OCI-LY3 (cell line): ENCODE results near the gene RAB13.

Experiments
- H2AFZ ChIP-seq: fragments of 200-600, 300-600 bp; shearing (Covaris generic); 2 replicates; pipeline ENCODE4 v1.6.0; 2014; ENCODE audit warnings: antibody characterized with exemption, low read depth, low read length
- H3K27ac ChIP-seq: fragments of 200-600, 300-600 bp; sonication (generic); 2 replicates; pipeline ENCODE4 v1.5.1; 2014; ENCODE audit warnings: mild to moderate bottlenecking, low read length, moderate library complexity, mixed read lengths
- H3K27me3 ChIP-seq: fragments of 200-600, 300-600 bp; sonication (generic); 2 replicates; pipeline ENCODE4 v1.6.1; 2014; ENCODE audit warnings: low read depth, low read length, mixed read lengths
- H3K36me3 ChIP-seq: fragments of 200-600, 300-600 bp; sonication (generic); replicated peaks from 2 replicates; pipeline ENCODE3; 2014; ENCODE audit warnings: low read depth, low read length, mixed read lengths
- H3K4me1 ChIP-seq: fragments of 300-600, 200-600 bp; sonication (generic); 2 replicates; pipeline ENCODE4 v1.6.1; 2014; ENCODE audit warnings: low read length, mixed read lengths
- H3K4me2 ChIP-seq: fragments of 200-600, 300-600 bp; sonication (generic); 2 replicates; pipeline ENCODE4 v1.6.1; 2014; ENCODE audit warnings: low read length, mixed read lengths
- H3K4me3 ChIP-seq: fragments of 300-600, 200-600 bp; sonication (generic); 2 replicates; pipeline ENCODE4 v1.5.1; 2014; ENCODE audit warnings: antibody characterized with exemption, mild to moderate bottlenecking, low read length, moderate library complexity
- H3K79me2 ChIP-seq: fragments of 300-600, 200-600 bp; shearing (Covaris generic); 2 replicates; pipeline ENCODE4 v1.6.1; 2014; ENCODE audit warnings: mild to moderate bottlenecking, low read length, mixed read lengths
- H3K9ac ChIP-seq: fragments of 300-600, 200-600 bp; shearing (Covaris generic); 2 replicates; pipeline ENCODE4 v1.6.0; 2014; ENCODE audit warnings: mild to moderate bottlenecking, low read length, moderate library complexity
- H3K9me3 ChIP-seq: fragments of 200-600, 300-600 bp; shearing (Covaris generic); 2 replicates; pipeline ENCODE4 v1.6.1; 2014; ENCODE audit warnings: low read length, mixed read lengths; ENCODE audit not compliant: insufficient read depth
- H4K20me1 ChIP-seq: fragments of 200-600, 300-600 bp; sonication (generic); 2 replicates; pipeline ENCODE4 v1.6.1; 2016; ENCODE audit warnings: low read length, mixed read lengths; ENCODE audit not compliant: insufficient read depth
- CTCF ChIP-seq: fragments of 200-600, 300-600 bp; sonication (generic); IDR thresholded peaks from 2 replicates; pipeline ENCODE4 v1.5.1; 2014; ENCODE audit warnings: antibody characterized with exemption, low read length, low read depth
- EZH2phosphoT487 ChIP-seq: fragments of 200-600 bp; shearing (Covaris generic); IDR thresholded peaks from 2 replicates; pipeline ENCODE4 v1.6.1; 2018; ENCODE audit warnings: antibody characterized with exemption, mixed run types, low read depth

Gene RAB13

GRCh38 chr1:153932156-153933131 lies 53.7 kb downstream of the RAB13 start:
- H3K9me3 ChIP-seq = no peaks in the 10 kb centered on the region
- H3K9ac ChIP-seq = no peak overlapping the region
- H3K36me3 ChIP-seq = peaks cover 72% of the 10 kb centered on the region
- no peak overlapping the region for H3K4me3 ChIP-seq
- no peak overlapping the region for H3K4me2 ChIP-seq
- no peak overlapping the region for H2AFZ ChIP-seq
- no peak for TF ChIP-seq EZH2phosphoT487
- no peak for TF ChIP-seq CTCF
- H4K20me1 ChIP-seq = no peaks in the 10 kb centered on the region; the same call in none of the 2 replicates
- no peak overlapping the region for H3K27ac ChIP-seq
- H3K27me3 ChIP-seq = no peaks in the 10 kb centered on the region
- no peaks in the 10 kb centered on the region for H3K4me1 ChIP-seq
- no peaks in the 10 kb centered on the region for H3K79me2 ChIP-seq
